ENCODE data around the gene OR4K15.
"Not testable (repeated sequence)": the region's sequence is repeated elsewhere in the genome, so short reads cannot be mapped to it uniquely, and the experiment has no call there.

Gene OR4K15

GRCh38 chr14:19975291-19975690 lies at the start of gene OR4K15:
TSS of gene OR4K15 (plus strand) at chr14:19975591. CDS start at chr14:19975591, 0 bp downstream.
- DNase-seq (ENCODE audit: low read depth in 4 of 4, low spot score in 1 of 4), result no peak

GRCh38 chr14:19930617-19931016 lies 44.8 kb upstream of the OR4K15 start, which contains the start of gene OR4K1:
TSS of gene OR4K1 (plus strand) at chr14:19930917. CDS start at chr14:19935667, 4,750 bp downstream.
- no peak for DNase-seq (ENCODE audit: low read depth in 4 of 4, low spot score in 1 of 4)

- DNase-seq (ENCODE audit: low read depth in 4 of 4, low spot score in 1 of 4), result no peak
Measured at GRCh38 chr14:19941668-19942067, 33.7 kb upstream of the OR4K15 start.

GRCh38 chr14:19947413-19948090 lies 27.8 kb upstream of the OR4K15 start:
- no peak for DNase-seq (ENCODE audit: low read depth in 4 of 4, low spot score in 1 of 4)

GRCh38 chr14:19949218-19949617 lies 26.2 kb upstream of the OR4K15 start:
- no peak for DNase-seq (ENCODE audit: low read depth in 4 of 4, low spot score in 1 of 4)

- not testable (repeated sequence) for DNase-seq (ENCODE audit: low read depth in 4 of 4, low spot score in 1 of 4)
Measured at GRCh38 chr14:19969735-19970134, 5.7 kb upstream of the OR4K15 start.

- no peak for DNase-seq (ENCODE audit: low read depth in 4 of 4, low spot score in 1 of 4)
Measured at GRCh38 chr14:19974844-19975243, 547 bp upstream of the OR4K15 start.

GRCh38 chr14:19993438-19993837 lies 18.0 kb downstream of the OR4K15 start:
- no peak for DNase-seq (ENCODE audit: low read depth in 4 of 4, low spot score in 1 of 4)

GRCh38 chr14:20001863-20002262 lies 26.5 kb downstream of the OR4K15 start, which contains the start of gene OR4Q2:
TSS of gene OR4Q2 (plus strand) at chr14:20002163.
- DNase-seq (ENCODE audit: low read depth in 4 of 4, low spot score in 1 of 4), result no peak

GRCh38 chr14:20002319-20002718 lies 26.9 kb downstream of the OR4K15 start:
- DNase-seq (ENCODE audit: low read depth in 4 of 4, low spot score in 1 of 4), result no peak

- DNase-seq (ENCODE audit: low read depth in 4 of 4, low spot score in 1 of 4), result no peak
Measured at GRCh38 chr14:20008156-20008555, 32.8 kb downstream of the OR4K15 start.

- DNase-seq (ENCODE audit: low read depth in 4 of 4, low spot score in 1 of 4), result no peak
Measured at GRCh38 chr14:20019257-20019865, 44.0 kb downstream of the OR4K15 start, which contains the start of gene OR4K14. TSS of gene OR4K14 (minus strand) at chr14:20019307. CDS start at chr14:20015193, 4,114 bp downstream.

Measured in stimulated activated CD4-positive, alpha-beta T cell treated with anti-CD3 and anti-CD28 coated beads, Interleukin-1b, Interleukin-23, amount 100 ng/mL, for 24 hours (primary cell).